CD4-positive, CD25-positive, alpha-beta regulatory T cell (primary cell): Measurements from ENCODE around the gene MNAT1. TPM values are rescaled to one million over a fixed set of nuclear protein-coding genes. Genes with fewer than 3 reads are reported as not detected.

Source experiments
- ATAC-seq, 2 donors: fragments of 150-1000 bp; cut with Tn5 transposase; one replicate each; pipeline ENCODE4 v1.10.0; 2021; ENCODE audit warnings: low read depth in 2 of 2, moderate number of reproducible peaks in 2 of 2, moderate library complexity in 1 of 2
- DNase-seq, 3 donors: peaks; one replicate each; pipeline versions ENCODE4 v3.0.0 to v3.0.0-alpha.2; 2012 to 2022; ENCODE audit warnings: mixed read lengths in 1 of 3
- H3K27ac ChIP-seq: one replicate; pipeline ENCODE4 v1.7.0; 2013; ENCODE audit warnings: mild to moderate bottlenecking, low read length; ENCODE audit not compliant: insufficient read depth, poor library complexity, severe bottlenecking
- H3K27me3 ChIP-seq: one replicate; pipeline ENCODE4 v1.7.0; 2013; ENCODE audit warnings: low read length; ENCODE audit not compliant: control insufficient read depth, insufficient read depth
- H3K36me3 ChIP-seq: one replicate; pipeline ENCODE4 v1.7.0; 2013; ENCODE audit warnings: mild to moderate bottlenecking, low read length, moderate library complexity; ENCODE audit not compliant: control insufficient read depth, insufficient read depth
- H3K4me1 ChIP-seq: 2 replicates; pipeline ENCODE4 v1.7.0; 2013; ENCODE audit warnings: mild to moderate bottlenecking, low read length; ENCODE audit not compliant: insufficient read depth, control insufficient read depth, poor library complexity, severe bottlenecking
- H3K4me3 ChIP-seq: one replicate; pipeline ENCODE4 v1.7.0; 2013; ENCODE audit warnings: low read depth, mild to moderate bottlenecking, low read length, moderate library complexity
- H3K9me3 ChIP-seq, 2 experiments: 1 replicate in 1 of 2; 2 replicates in 1 of 2; pipeline ENCODE4 v1.7.0; 2013; ENCODE audit warnings: low read length in 2 of 2, mild to moderate bottlenecking in 1 of 2, moderate library complexity in 1 of 2; ENCODE audit not compliant: control insufficient read depth in 2 of 2
- H3K27ac Mint-ChIP-seq, 3 donors: one replicate each; pipeline ENCODE4 v1.8.0; 2020 to 2022; ENCODE audit warnings: mild to moderate bottlenecking in 3 of 3, mixed read lengths in 3 of 3, moderate library complexity in 2 of 3
- H3K27me3 Mint-ChIP-seq: one replicate; pipeline ENCODE4 v1.8.0; 2022; ENCODE audit warnings: mild to moderate bottlenecking, mixed read lengths
- H3K36me3 Mint-ChIP-seq: one replicate; pipeline ENCODE4 v1.8.0; 2020; ENCODE audit warnings: mixed read lengths
- H3K4me1 Mint-ChIP-seq, 4 donors: one replicate each; pipeline ENCODE4 v1.8.0; 2020 to 2022; ENCODE audit warnings: mixed read lengths in 4 of 4, mild to moderate bottlenecking in 1 of 4
- H3K4me3 Mint-ChIP-seq, 4 donors: one replicate each; pipeline ENCODE4 v1.8.0; 2020 to 2022; ENCODE audit warnings: mild to moderate bottlenecking in 4 of 4, mixed read lengths in 4 of 4, moderate library complexity in 3 of 4
- H3K9me3 Mint-ChIP-seq, 7 donors: one replicate each; pipeline ENCODE4 v1.8.0; 2020 to 2022; ENCODE audit warnings: mixed read lengths in 7 of 7, mild to moderate bottlenecking in 3 of 7, moderate library complexity in 2 of 7
- polyA plus RNA-seq, 4 donors: library from polyadenylated mRNA; unstranded; fragments of 300-500 nt; fragmentation: Illumina TruSeq; gene quantifications; one replicate each; pipeline ENCODE4 v1.2.3, GENCODE V29; 2021
- total RNA-seq: library from RNA; stranded (reverse); gene quantifications from one replicate; pipeline ENCODE4 v1.2.3, GENCODE V29; 2022

MNAT1 gene
- total and polyA plus RNA-seq, 5 donors from 2014 or later = 12.6 to 22.0 (median 15.9) TPM

DNA sequence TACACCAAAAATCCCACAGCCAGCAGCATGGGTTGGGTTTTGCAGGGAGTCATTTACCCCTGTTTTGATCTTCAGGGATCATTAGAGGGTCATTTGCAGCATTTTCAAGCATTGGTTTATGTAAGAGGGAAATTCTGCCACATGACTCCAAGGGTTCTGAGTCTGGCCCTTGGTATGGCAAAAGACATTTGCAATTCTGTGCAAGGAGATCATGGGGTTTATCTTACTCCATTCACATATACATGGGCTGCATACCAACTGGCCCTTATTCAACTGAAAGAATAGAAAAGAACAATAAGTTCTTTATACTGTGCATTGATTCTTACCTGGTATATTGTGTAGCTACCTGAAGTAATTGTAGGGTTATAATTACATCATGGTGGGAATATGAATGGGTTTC, 24.1 kb upstream of the MNAT1 start:
- Histone ChIP-seq H3K36me3 (no peaks in the 10 kb centered on the region), H3K4me3 (no peak overlapping the region), H3K4me1 (no peaks in the 10 kb centered on the region), H3K27ac (no peak overlapping the region), H3K27me3 (peaks cover 26% of the 10 kb centered on the region), H3K9me3 (no peaks in the 10 kb centered on the region)
- no peaks in the 10 kb centered on the region for H3K9me3 Mint-ChIP-seq
- ATAC-seq (no peak), DNase-seq (no peak)
- no peak overlapping the region for H3K4me3 Mint-ChIP-seq
- H3K4me1 Mint-ChIP-seq = no peaks in the 10 kb centered on the region
- H3K36me3 Mint-ChIP-seq = no peaks in the 10 kb centered on the region
- H3K27me3 Mint-ChIP-seq = peaks cover 34% of the 10 kb centered on the region
- H3K27ac Mint-ChIP-seq = no peak overlapping the region

DNA sequence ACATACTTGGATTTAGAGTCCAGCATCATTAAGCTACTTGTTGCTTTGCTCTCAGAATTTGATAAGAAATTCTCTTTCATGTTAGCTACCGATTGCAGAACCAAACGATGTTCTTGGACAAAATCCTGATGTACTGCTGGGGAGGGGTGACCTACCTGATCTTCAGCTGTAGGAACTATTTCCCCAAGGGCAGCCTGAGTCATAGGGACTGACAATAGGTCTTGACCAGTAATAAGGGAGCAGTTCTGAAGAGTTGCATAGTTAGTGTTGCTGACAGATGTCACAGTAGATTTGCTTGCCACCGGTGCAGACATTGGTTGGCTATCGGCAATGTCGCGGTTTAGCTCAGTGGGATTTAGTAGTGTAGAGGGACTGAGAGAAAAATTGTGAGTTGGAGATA, 21.0 kb upstream of the MNAT1 start:
- no peaks in the 10 kb centered on the region for H3K4me1 Mint-ChIP-seq
- Histone ChIP-seq H3K4me3 (no peak overlapping the region), H3K27me3 (peaks cover 20% of the 10 kb centered on the region), H3K4me1 (no peaks in the 10 kb centered on the region), H3K27ac (no peak overlapping the region), H3K36me3 (no peaks in the 10 kb centered on the region), H3K9me3 (no peaks in the 10 kb centered on the region)
- peaks cover 35% of the 10 kb centered on the region for H3K27me3 Mint-ChIP-seq
- DNase-seq (no peak), ATAC-seq (no peak)
- peak overlapping the region in 1 of 3 donors; percentile 91 for H3K27ac Mint-ChIP-seq
- no peaks in the 10 kb centered on the region for H3K9me3 Mint-ChIP-seq
- H3K4me3 Mint-ChIP-seq = no peak overlapping the region
- H3K36me3 Mint-ChIP-seq = no peaks in the 10 kb centered on the region

DNA sequence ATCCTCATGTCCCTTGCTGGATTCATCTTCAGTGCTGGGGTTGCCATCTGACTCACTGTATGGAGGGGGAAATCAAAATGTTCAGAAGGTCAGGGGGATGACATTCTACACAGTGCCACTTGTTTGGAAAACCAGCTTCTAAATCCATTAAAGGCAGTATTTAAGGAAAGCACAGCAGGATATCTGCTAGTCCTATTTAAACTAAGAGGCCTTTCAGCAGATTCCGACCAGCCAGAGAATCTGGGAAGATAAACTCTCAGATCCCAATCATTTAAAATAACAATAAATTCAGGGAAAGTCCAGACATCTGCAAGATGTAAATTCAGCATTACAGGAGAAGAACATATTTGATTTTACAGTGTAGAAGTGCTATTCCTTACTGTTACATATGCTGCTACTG, 14.2 kb upstream of the MNAT1 start:
- Mint-ChIP-seq H3K4me3 (peak overlapping the region in 3 of 4 donors; percentile 69 to 79 (median 75)), H3K27ac (peak overlapping the region in 1 of 3 donors; percentile 40)
- no peaks in the 10 kb centered on the region for H3K36me3 ChIP-seq

DNA sequence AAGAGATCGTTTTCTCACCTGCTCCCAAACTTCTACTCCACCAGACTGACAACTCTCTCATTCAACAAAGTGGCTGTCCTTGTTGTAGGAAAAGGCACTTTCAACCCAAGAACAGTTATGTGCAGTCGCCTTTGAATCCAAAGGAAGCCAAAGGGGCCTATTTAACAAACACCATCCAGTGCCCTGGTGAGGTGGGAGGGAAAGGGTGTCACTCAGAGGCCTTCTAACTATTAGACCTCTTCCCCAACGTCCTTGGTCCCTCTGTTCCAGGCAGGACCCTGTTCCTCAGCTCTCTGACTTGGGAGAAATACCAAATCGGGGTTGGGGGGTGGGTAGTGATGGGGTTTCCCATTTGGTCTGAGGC, 13.6 kb upstream of the MNAT1 start:
- H3K4me3 Mint-ChIP-seq = peak overlapping the region; percentile 67 to 79 (median 72)
- DNase-seq (no peak), ATAC-seq (no peak)
- Histone ChIP-seq H3K4me1 (peaks cover 33% of the 10 kb centered on the region), H3K4me3 (no peak overlapping the region), H3K27ac (no peak overlapping the region), H3K36me3 (no peaks in the 10 kb centered on the region), H3K27me3 (peaks cover 41% of the 10 kb centered on the region), H3K9me3 (no peaks in the 10 kb centered on the region)
- peaks cover 6 to 33% (median 12%) of the 10 kb centered on the region in 4 donors for H3K4me1 Mint-ChIP-seq
- H3K27ac Mint-ChIP-seq = no peak overlapping the region
- no peaks in the 10 kb centered on the region for H3K36me3 Mint-ChIP-seq
- peaks cover 0 to 2% (median 0%) of the 10 kb centered on the region in 7 donors for H3K9me3 Mint-ChIP-seq
- peaks cover 68% of the 10 kb centered on the region for H3K27me3 Mint-ChIP-seq

More for the DNA sequence above, 14.2 kb upstream of the MNAT1 start:
- ATAC-seq (no peak), DNase-seq (no peak)
- peaks cover 38% of the 10 kb centered on the region for H3K27me3 ChIP-seq
- peaks cover 33% of the 10 kb centered on the region for H3K4me1 ChIP-seq
- H3K9me3 ChIP-seq = no peaks in the 10 kb centered on the region
- Mint-ChIP-seq H3K4me1 (peaks cover 6 to 33% (median 12%) of the 10 kb centered on the region in 4 donors), H3K9me3 (peaks cover 0 to 2% (median 0%) of the 10 kb centered on the region in 7 donors), H3K27me3 (peaks cover 69% of the 10 kb centered on the region), H3K36me3 (no peaks in the 10 kb centered on the region)
- no peak overlapping the region for H3K27ac ChIP-seq
- no peak overlapping the region for H3K4me3 ChIP-seq

DNA sequence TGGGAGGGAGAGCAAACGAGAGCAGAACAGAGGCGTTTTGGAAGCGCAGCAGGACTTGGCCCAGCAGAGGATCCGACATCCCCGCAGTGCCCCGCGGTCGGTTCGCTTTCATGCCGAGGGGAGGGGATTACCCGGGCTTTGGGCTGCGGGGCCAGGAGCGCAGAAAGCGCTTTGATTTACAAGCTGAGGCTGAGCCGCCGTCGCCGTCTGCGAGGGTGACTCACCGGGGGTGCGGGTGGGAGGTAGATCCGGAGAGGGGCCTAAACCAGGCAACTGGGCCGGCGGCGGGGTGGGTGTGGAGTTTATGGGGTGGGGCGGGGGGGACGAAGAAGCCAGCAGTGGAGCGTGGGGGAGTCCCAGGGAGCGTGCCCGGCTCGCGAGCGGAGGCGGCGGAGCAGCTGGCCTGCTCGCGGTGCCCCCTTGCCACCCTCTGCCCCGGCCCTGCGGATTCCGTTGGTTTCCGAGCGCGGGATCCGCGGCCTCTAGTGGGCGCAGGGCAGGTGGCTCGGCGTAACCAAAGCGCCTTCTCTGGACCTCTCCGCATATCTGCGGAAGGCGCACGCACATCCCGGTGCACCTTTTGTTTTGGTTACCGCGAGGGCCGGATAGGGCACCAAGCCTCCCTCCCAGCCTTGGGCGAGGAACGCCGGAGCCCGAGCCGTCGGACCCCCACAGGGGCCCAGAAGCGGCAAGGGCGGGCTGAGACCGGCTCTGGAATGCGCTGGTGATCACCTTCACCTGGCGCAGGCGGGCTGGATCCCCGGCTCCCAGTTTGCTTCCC, 13.0 kb upstream of the MNAT1 start:
- H3K4me1 ChIP-seq = peaks cover 33% of the 10 kb centered on the region
- Mint-ChIP-seq H3K4me3 (peak overlapping the region; percentile 69 to 88 (median 82)), H3K9me3 (peaks cover 0 to 2% (median 0%) of the 10 kb centered on the region in 7 donors), H3K27ac (no peak overlapping the region), H3K36me3 (no peaks in the 10 kb centered on the region), H3K27me3 (peaks cover 70% of the 10 kb centered on the region), H3K4me1 (peaks cover 6 to 33% (median 12%) of the 10 kb centered on the region in 4 donors)
- no peaks in the 10 kb centered on the region for H3K36me3 ChIP-seq
- H3K27ac ChIP-seq = no peak overlapping the region
- DNase-seq = peak; percentile 19 to 39 (median 38)
- H3K4me3 ChIP-seq = peak overlapping the region; percentile 41
- no peaks in the 10 kb centered on the region for H3K9me3 ChIP-seq
- H3K27me3 ChIP-seq = peaks cover 41% of the 10 kb centered on the region
- ATAC-seq = peak; percentile 43 to 47

DNA sequence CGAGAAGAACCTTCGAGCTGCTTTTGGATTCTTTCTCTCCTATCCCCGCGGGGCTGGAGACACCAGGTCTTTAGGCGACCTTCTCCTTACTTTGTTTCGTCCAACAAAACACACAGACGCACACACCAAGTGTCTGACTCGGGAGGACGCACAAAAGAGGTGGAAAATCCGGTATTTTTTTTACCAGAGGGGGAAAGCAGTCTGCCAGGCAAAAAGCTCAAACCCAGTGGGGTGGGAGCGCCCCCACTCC, 12.5 kb upstream of the MNAT1 start:
- no peaks in the 10 kb centered on the region for H3K36me3 ChIP-seq
- H3K4me1 ChIP-seq = peaks cover 33% of the 10 kb centered on the region
- DNase-seq (no peak), ATAC-seq (no peak)
- H3K4me3 ChIP-seq = peak overlapping the region; percentile 41
- peaks cover 6 to 33% (median 12%) of the 10 kb centered on the region in 4 donors for H3K4me1 Mint-ChIP-seq
- no peaks in the 10 kb centered on the region for H3K36me3 Mint-ChIP-seq
- peak overlapping the region; percentile 69 to 88 (median 83) for H3K4me3 Mint-ChIP-seq
- no peak overlapping the region for H3K27ac ChIP-seq
- H3K9me3 Mint-ChIP-seq = peaks cover 0 to 4% (median 0%) of the 10 kb centered on the region in 7 donors
- no peaks in the 10 kb centered on the region for H3K9me3 ChIP-seq
- peaks cover 74% of the 10 kb centered on the region for H3K27me3 Mint-ChIP-seq
- H3K27ac Mint-ChIP-seq = no peak overlapping the region
- peaks cover 45% of the 10 kb centered on the region for H3K27me3 ChIP-seq

DNA sequence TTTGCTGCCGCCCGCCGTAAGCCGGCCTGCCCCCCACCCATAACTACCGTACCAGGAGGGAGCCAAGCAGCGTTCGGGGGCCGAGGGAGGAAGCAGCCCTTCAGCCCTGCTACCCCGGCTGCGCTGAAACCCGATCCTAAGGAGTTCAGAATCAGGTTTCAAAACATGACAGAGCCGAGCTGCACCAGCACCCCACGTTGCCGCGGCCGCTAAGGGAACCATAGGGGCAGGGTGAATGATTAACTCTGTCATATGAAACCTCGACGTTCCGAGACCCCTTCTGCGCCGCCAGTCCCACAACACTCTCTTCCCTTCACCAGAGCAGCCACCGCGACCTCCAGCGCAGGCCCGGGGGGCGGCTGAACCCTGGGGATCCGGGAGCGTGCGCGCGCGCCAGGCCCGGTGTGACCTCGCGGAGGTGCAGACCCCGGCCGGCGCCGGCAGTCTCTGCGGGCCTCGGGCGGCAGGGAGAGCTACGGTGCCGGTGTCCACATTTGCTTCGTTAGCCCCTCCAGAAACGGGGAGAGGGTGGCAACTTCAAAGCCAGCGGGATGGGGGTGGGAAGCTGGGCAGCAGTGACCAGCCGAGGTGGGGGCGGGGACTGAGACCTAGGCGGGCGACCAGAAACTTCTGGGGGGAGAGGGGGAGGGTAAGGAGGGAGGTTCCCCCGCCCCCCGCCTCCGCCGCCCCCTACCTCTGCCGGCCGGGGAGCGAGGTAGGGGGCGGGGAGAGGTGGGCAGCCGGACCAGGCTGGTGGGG, 12.0 kb upstream of the MNAT1 start:
- peak overlapping the region; percentile 71 to 88 (median 83) for H3K4me3 Mint-ChIP-seq
- peak in 1 of 2 donors; percentile 33 for ATAC-seq
- peaks cover 77% of the 10 kb centered on the region for H3K27me3 Mint-ChIP-seq
- Histone ChIP-seq H3K9me3 (no peaks in the 10 kb centered on the region), H3K27ac (no peak overlapping the region), H3K27me3 (peaks cover 49% of the 10 kb centered on the region), H3K36me3 (no peaks in the 10 kb centered on the region), H3K4me3 (no peak overlapping the region), H3K4me1 (peaks cover 33% of the 10 kb centered on the region)
- no peak overlapping the region for H3K27ac Mint-ChIP-seq
- H3K9me3 Mint-ChIP-seq = peaks cover 0 to 7% (median 0%) of the 10 kb centered on the region in 7 donors
- peaks cover 6 to 33% (median 12%) of the 10 kb centered on the region in 4 donors for H3K4me1 Mint-ChIP-seq
- H3K36me3 Mint-ChIP-seq = no peaks in the 10 kb centered on the region
- peak in 1 of 3 donors; percentile 24 for DNase-seq
